ENCODE measurements around the gene TBC1D24.

The TBC1D24 gene

GRCh38 chr16:2495041-2495440 lies 20.1 kb downstream of the TBC1D24 start:
- Histone ChIP-seq H4K20me1 (ENCODE audit: insufficient read depth, low read length) (no peaks in the 10 kb centered on the region), H3K9me2 (ENCODE audit: low read depth, low read length) (no peaks in the 10 kb centered on the region), H3K9me3 (ENCODE audit: low read length) (no peaks in the 10 kb centered on the region), H3K79me2 (ENCODE audit: insufficient read depth, low read length) (no peaks in the 10 kb centered on the region), H2AFZ (ENCODE audit: low read length) (no peak overlapping the region), H3K36me3 (ENCODE audit: insufficient read depth, low read length) (no peaks in the 10 kb centered on the region), H3K4me2 (ENCODE audit: low read length) (no peak overlapping the region), H3K27me3 (ENCODE audit: insufficient read depth, low read length) (no peaks in the 10 kb centered on the region), H3K4me1 (ENCODE audit: insufficient read depth, low read length, severe bottlenecking) (peaks cover 3% of the 10 kb centered on the region), H3K27ac (ENCODE audit: low read depth, low read length, poor library complexity, severe bottlenecking) (no peak overlapping the region), H3K9ac (ENCODE audit: low read length) (no peak overlapping the region), H3F3A (ENCODE audit: insufficient read depth, low read length) (no peaks in the 10 kb centered on the region), H3K4me3 (ENCODE audit: low read depth, low read length, poor library complexity, severe bottlenecking) (no peak overlapping the region)
- no peak for TF ChIP-seq EZH2 (IDR thresholded peaks at IDR 0.05; ENCODE audit: borderline replicate concordance, low read length)

GRCh38 chr16:2496223-2497115 lies 21.5 kb downstream of the TBC1D24 start:
- Histone ChIP-seq H3K9me2 (ENCODE audit: low read depth, low read length) (no peaks in the 10 kb centered on the region), H2AFZ (ENCODE audit: low read length) (no peak overlapping the region), H3K27me3 (ENCODE audit: insufficient read depth, low read length) (no peaks in the 10 kb centered on the region), H3K9ac (ENCODE audit: low read length) (no peak overlapping the region), H3K27ac (ENCODE audit: low read depth, low read length, poor library complexity, severe bottlenecking) (no peak overlapping the region), H3K9me3 (ENCODE audit: low read length) (no peaks in the 10 kb centered on the region), H3K4me1 (ENCODE audit: insufficient read depth, low read length, severe bottlenecking) (peaks cover 6% of the 10 kb centered on the region), H3K4me3 (ENCODE audit: low read depth, low read length, poor library complexity, severe bottlenecking) (no peak overlapping the region), H3K36me3 (ENCODE audit: insufficient read depth, low read length) (no peaks in the 10 kb centered on the region), H3K79me2 (ENCODE audit: insufficient read depth, low read length) (no peaks in the 10 kb centered on the region), H4K20me1 (ENCODE audit: insufficient read depth, low read length) (no peaks in the 10 kb centered on the region), H3K4me2 (ENCODE audit: low read length) (no peak overlapping the region), H3F3A (ENCODE audit: insufficient read depth, low read length) (no peaks in the 10 kb centered on the region)
- TF ChIP-seq EZH2 (IDR thresholded peaks at IDR 0.05; ENCODE audit: borderline replicate concordance, low read length) (no peak), CTCF (IDR thresholded peaks at IDR 0.05; ENCODE audit: low read length) (no peak)

GRCh38 chr16:2497116-2497630 lies 22.2 kb downstream of the TBC1D24 start:
- H3K9me2 ChIP-seq (ENCODE audit: low read depth, low read length) = no peaks in the 10 kb centered on the region
- H3K9ac ChIP-seq (ENCODE audit: low read length) = no peak overlapping the region
- TF ChIP-seq EZH2 (IDR thresholded peaks at IDR 0.05; ENCODE audit: borderline replicate concordance, low read length) (no peak), CTCF (IDR thresholded peaks at IDR 0.05; ENCODE audit: low read length) (no peak)
- H3F3A ChIP-seq (ENCODE audit: insufficient read depth, low read length) = no peaks in the 10 kb centered on the region
- H3K36me3 ChIP-seq (ENCODE audit: insufficient read depth, low read length) = no peaks in the 10 kb centered on the region
- H3K79me2 ChIP-seq (ENCODE audit: insufficient read depth, low read length) = no peaks in the 10 kb centered on the region
- no peaks in the 10 kb centered on the region for H4K20me1 ChIP-seq (ENCODE audit: insufficient read depth, low read length)
- H3K27me3 ChIP-seq (ENCODE audit: insufficient read depth, low read length) = no peaks in the 10 kb centered on the region
- H3K9me3 ChIP-seq (ENCODE audit: low read length) = no peaks in the 10 kb centered on the region
- no peak overlapping the region for H3K4me3 ChIP-seq (ENCODE audit: low read depth, low read length, poor library complexity, severe bottlenecking)
- H3K27ac ChIP-seq (ENCODE audit: low read depth, low read length, poor library complexity, severe bottlenecking) = no peak overlapping the region
- H3K4me1 ChIP-seq (ENCODE audit: insufficient read depth, low read length, severe bottlenecking) = peaks cover 8% of the 10 kb centered on the region
- no peak overlapping the region for H3K4me2 ChIP-seq (ENCODE audit: low read length)
- no peak overlapping the region for H2AFZ ChIP-seq (ENCODE audit: low read length)

Data from OCI-LY1 (cell line).